Right atrium auricular region (tissue), 2 donors: ENCODE measurements around the gene PNP. TPM values are rescaled to one million over a fixed set of nuclear protein-coding genes. Genes with fewer than 3 reads are reported as not detected.
"Not testable (repeated sequence)": the region's sequence is repeated elsewhere in the genome, so short reads cannot be mapped to it uniquely, and the experiment has no call there.

Experiments used
- DNase-seq: peaks from one replicate; pipeline ENCODE4 v3.0.0-alpha.2; 2019; ENCODE audit warnings: low spot score
- H3K27ac ChIP-seq, 2 donors: fragments of 200-600 bp; sonication (generic); 1 replicate in 1 of 2; 2 replicates in 1 of 2; pipeline ENCODE4 v1.5.1; 2016 to 2019
- H3K27me3 ChIP-seq, 2 donors: fragments of 200-600 bp; sonication (generic); one replicate each; pipeline versions ENCODE4 v1.5.1 to v1.6.0; 2017 to 2019
- H3K36me3 ChIP-seq: fragments of 200-600 bp; sonication (generic); one replicate; pipeline ENCODE4 v1.5.1; 2016
- H3K4me1 ChIP-seq, 2 donors: fragments of 200-600 bp; sonication (generic); one replicate each; pipeline versions ENCODE4 v1.5.1 to v1.6.0; 2017 to 2019
- H3K4me3 ChIP-seq, 2 donors: fragments of 200-600 bp; sonication (generic); 1 replicate in 1 of 2; 2 replicates in 1 of 2; pipeline ENCODE4 v1.5.1; 2017 to 2019; ENCODE audit warnings: mild to moderate bottlenecking in 1 of 2, moderate library complexity in 1 of 2
- H3K9me3 ChIP-seq, 2 donors: fragments of 200-600 bp; sonication (generic); one replicate each; pipeline ENCODE4 v1.5.1; 2019
- CTCF ChIP-seq, 2 donors: fragments of 200-600 bp; sonication (generic); IDR thresholded peaks; one replicate each; pipeline ENCODE4 v1.5.1; 2019; ENCODE audit warnings: antibody characterized with exemption in 2 of 2
- total RNA-seq, 2 donors: library from RNA; depleted of rRNA; stranded (reverse); fragments of >200 nt; gene quantifications; one replicate each; pipeline ENCODE4 v1.1.0, GENCODE V29; 2016

Gene PNP
- total RNA-seq, 2 donors from 2014 or later, result 7.4 to 25.2 TPM

GRCh38 chr14:20441461-20441860, 27.7 kb upstream of the PNP start:
- no peak for DNase-seq
- Histone ChIP-seq H3K36me3 (peaks cover 11% of the 10 kb centered on the region), H3K9me3 (no peaks in the 10 kb centered on the region), H3K4me1 (no peaks in the 10 kb centered on the region), H3K27me3 (no peaks in the 10 kb centered on the region), H3K4me3 (no peak overlapping the region), H3K27ac (no peak overlapping the region)
- no peak for TF ChIP-seq CTCF (IDR thresholded peaks at IDR 0.05)

- not testable (repeated sequence) for H3K27ac ChIP-seq, H3K4me1 ChIP-seq, DNase-seq, H3K4me3 ChIP-seq, H3K27me3 ChIP-seq, H3K9me3 ChIP-seq
- H3K36me3 ChIP-seq, result peaks cover 33% of the 10 kb centered on the region
These were observed 25.6 kb upstream of the PNP start for GRCh38 chr14:20443650-20444049.

DNA sequence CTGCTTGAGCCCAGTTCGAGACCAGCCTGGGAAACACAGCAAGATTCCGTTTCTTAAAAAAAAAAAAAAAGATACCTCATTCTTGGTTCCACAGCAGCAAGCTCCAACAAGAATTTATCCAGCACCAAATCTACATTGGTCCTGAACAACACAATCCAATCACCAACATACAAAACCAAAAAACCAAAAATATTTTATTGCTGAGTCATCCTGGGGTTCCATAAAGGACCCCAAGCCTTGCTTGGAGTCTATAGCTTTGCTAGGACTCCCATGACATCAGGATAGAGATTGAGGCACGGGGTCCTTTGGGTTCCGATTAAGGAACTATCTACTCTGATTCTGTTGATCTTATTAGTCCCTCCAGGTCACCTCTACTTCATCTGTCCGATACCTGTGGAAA, 22.3 kb upstream of the PNP start:
- no peak overlapping the region for H3K27ac ChIP-seq
- H3K4me1 ChIP-seq, result no peaks in the 10 kb centered on the region
- H3K36me3 ChIP-seq, result peaks cover 65% of the 10 kb centered on the region
- no peak for DNase-seq
- no peak for TF ChIP-seq CTCF (IDR thresholded peaks at IDR 0.05)
- H3K27me3 ChIP-seq, result no peaks in the 10 kb centered on the region
- no peak overlapping the region for H3K4me3 ChIP-seq
- H3K9me3 ChIP-seq, result no peaks in the 10 kb centered on the region

- H3K27me3 ChIP-seq, DNase-seq, H3K4me3 ChIP-seq, H3K27ac ChIP-seq, H3K9me3 ChIP-seq: not testable (repeated sequence)
- Histone ChIP-seq H3K36me3 (peaks cover 59% of the 10 kb centered on the region), H3K4me1 (peaks cover 0 to 33% of the 10 kb centered on the region in 2 donors)
These were observed 16.4 kb upstream of the PNP start for GRCh38 chr14:20452831-20453230.

DNA sequence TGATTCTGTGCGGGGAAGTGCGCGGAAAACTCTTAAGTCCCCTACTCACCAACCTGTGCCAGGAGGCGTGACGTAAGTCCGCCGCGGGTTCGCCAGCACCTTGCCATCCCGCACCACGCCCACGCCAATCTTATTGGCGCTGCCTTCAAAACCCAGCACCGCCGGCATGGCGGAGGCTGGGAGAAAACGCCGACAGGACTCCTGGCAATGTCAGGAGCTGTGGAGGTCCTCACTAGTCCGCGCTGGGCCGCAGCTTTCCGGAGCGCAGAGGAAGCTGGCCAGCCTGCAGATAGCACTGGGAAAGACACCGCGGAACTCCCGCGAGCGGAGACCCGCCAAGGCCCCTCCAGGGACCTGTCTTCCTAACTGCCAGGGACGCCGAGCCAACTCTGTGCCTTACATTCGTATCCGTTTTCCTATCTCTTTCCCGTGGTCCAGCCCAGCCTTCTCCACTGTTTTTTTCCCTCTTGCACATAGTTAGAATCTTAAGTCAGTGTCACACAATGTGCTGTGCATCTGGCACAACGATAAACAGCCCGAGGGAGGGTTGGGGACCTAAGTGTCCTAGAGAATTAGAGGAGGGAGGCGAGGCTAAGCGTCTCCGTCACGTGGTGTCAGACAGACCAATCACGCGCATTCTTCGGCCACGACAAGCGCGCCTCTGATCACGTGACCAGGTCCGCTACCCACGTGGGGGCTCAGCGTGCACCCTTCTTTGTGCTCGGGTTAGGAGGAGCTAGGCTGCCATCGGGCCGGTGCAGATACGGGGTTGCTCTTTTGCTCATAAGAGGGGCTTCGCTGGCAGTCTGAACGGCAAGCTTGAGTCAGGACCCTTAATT, 14.5 kb upstream of the PNP start, which contains the start of the genes APEX1 and OSGEP:
TSS of gene APEX1 (plus strand) at position 711 of the 839 bp plus-strand sequence. CDS start 420 bp downstream, outside the sequence.
TSS of gene OSGEP (minus strand) at position 297 of the 839 bp plus-strand sequence. CDS start at position 168, 129 bp downstream.
- TF ChIP-seq CTCF (IDR thresholded peaks at IDR 0.05), result peak in 1 of 2 donors; percentile 30
- no peaks in the 10 kb centered on the region for H3K27me3 ChIP-seq

GRCh38 chr14:20455355-20456300, 13.6 kb upstream of the PNP start:
- Histone ChIP-seq H3K36me3 (peaks cover 55% of the 10 kb centered on the region), H3K4me1 (peaks cover 0 to 56% of the 10 kb centered on the region in 2 donors), H3K4me3 (peak overlapping the region; percentile 66 to 81), H3K9me3 (no peaks in the 10 kb centered on the region), H3K27me3 (no peaks in the 10 kb centered on the region), H3K27ac (peak overlapping the region; percentile 92 to 94)
- no peak for TF ChIP-seq CTCF (IDR thresholded peaks at IDR 0.05)
- peak; percentile 69 for DNase-seq

More for the DNA sequence above, 14.5 kb upstream of the PNP start, which contains the start of the genes APEX1 and OSGEP:
- Histone ChIP-seq H3K36me3 (peaks cover 59% of the 10 kb centered on the region), H3K4me3 (peak within 1 kb of the TSS; percentile 66 to 81), H3K27ac (peak within 1 kb of the TSS; percentile 92 to 94), H3K9me3 (no peaks in the 10 kb centered on the region), H3K4me1 (peaks cover 0 to 47% of the 10 kb centered on the region in 2 donors)
- peak; percentile 100 for DNase-seq
